RCC 7860 (cell line): ENCODE measurements around the gene RPL19.

Experiments
- DNase-seq: peaks from one replicate; pipeline ENCODE4 v3.0.0-alpha.2; 2015; ENCODE audit warnings: low spot score
- FAIRE-seq: peaks from 2 replicates; lab custom pipeline; 2012; peaks lifted over from hg19 to GRCh38; lab: Jason Lieb, UNC

The RPL19 gene

GRCh38 chr17:39222866-39223834 lies 23.1 kb downstream of the RPL19 start:
- DNase-seq (no peak), FAIRE-seq (no peak)

GRCh38 chr17:39223907-39224777 lies 24.1 kb downstream of the RPL19 start:
- no peak for DNase-seq
- no peak for FAIRE-seq

GRCh38 chr17:39224778-39225307 lies 24.8 kb downstream of the RPL19 start:
- FAIRE-seq = no peak
- no peak for DNase-seq

GRCh38 chr17:39225308-39225958 lies 25.4 kb downstream of the RPL19 start, which contains the start of gene STAC2:
TSS of gene STAC2 (minus strand) at chr17:39225945. CDS start at chr17:39225502, 443 bp downstream.
- no peak for DNase-seq
- FAIRE-seq = no peak

- FAIRE-seq (no peak), DNase-seq (no peak)
Observed at GRCh38 chr17:39225959-39226683, 26.0 kb downstream of the RPL19 start.

- DNase-seq = no peak
- FAIRE-seq = no peak
Observed at GRCh38 chr17:39227364-39227919, 27.4 kb downstream of the RPL19 start.

GRCh38 chr17:39229274-39229913 lies 29.3 kb downstream of the RPL19 start:
- DNase-seq = peak; percentile 42

GRCh38 chr17:39230361-39230760 lies 30.3 kb downstream of the RPL19 start:
- FAIRE-seq (no peak), DNase-seq (no peak)

More at GRCh38 chr17:39229274-39229913, 29.3 kb downstream of the RPL19 start:
- no peak for FAIRE-seq

- DNase-seq (no peak), FAIRE-seq (no peak)
Observed at GRCh38 chr17:39231091-39231561, 31.0 kb downstream of the RPL19 start.

- FAIRE-seq (no peak), DNase-seq (no peak)
Observed at GRCh38 chr17:39231591-39232551, 31.8 kb downstream of the RPL19 start.

- peak; percentile 59 for DNase-seq
- FAIRE-seq = no peak
Observed at GRCh38 chr17:39235555-39236449, 35.7 kb downstream of the RPL19 start.

GRCh38 chr17:39236450-39236927 lies 36.4 kb downstream of the RPL19 start:
- FAIRE-seq (no peak), DNase-seq (no peak)

GRCh38 chr17:39236981-39237441 lies 36.9 kb downstream of the RPL19 start:
- no peak for DNase-seq
- FAIRE-seq = no peak

GRCh38 chr17:39237586-39237985 lies 37.5 kb downstream of the RPL19 start:
- FAIRE-seq (no peak), DNase-seq (no peak)

GRCh38 chr17:39238311-39238972 lies 38.4 kb downstream of the RPL19 start:
- DNase-seq (peak; percentile 83), FAIRE-seq (peak; percentile 62)
